GM12892 (cell line): Measurements from ENCODE around the gene DPYSL3.

Experiments used
- POLR2A ChIP-seq: IDR thresholded peaks from 2 replicates; pipeline ENCODE4 v1.6.1; 2011; ENCODE audit warnings: low read depth, low read length, control low read depth
- POLR2AphosphoS5 ChIP-seq: IDR thresholded peaks from 2 replicates; pipeline ENCODE4 v1.6.1; 2011; ENCODE audit warnings: low read depth, low read length, control low read depth
- TAF1 ChIP-seq: IDR thresholded peaks from 2 replicates; pipeline ENCODE4 v1.6.1; 2011; ENCODE audit warnings: low read depth, mild to moderate bottlenecking, control low read depth, low read length, borderline replicate concordance

DNA sequence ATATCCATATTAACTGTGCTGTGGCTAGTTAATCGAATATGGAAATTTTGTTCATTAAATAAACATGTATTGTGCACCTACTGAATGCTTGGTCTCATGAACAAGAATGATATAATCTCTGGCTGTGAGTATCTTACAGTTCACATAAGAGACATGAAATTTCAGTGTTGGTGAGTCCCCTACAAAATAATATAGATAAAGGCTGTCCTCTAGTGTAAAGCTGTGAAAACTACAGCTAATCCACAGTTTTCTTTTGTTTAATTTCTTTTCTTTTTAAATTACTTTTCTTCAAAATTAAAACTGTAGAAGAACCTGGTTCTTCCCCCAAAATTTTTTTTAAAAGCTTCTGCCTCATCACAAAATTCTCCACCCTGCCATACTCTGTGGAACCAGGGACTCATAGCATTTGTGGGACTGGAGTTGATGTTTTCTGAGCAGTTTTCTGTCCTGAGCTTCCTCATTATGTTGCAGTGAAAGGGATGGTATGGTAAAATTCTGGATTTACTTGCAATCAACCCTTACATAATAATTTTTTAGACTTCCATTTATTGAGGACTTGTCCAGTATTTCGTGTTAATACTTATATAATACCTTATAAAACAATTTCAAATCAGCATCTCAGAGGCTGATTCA, 140.0 kb downstream of the DPYSL3 start:
- TF ChIP-seq TAF1 (no peak), POLR2A (no peak), POLR2AphosphoS5 (no peak)
